CD1c-positive myeloid dendritic cell (primary cell): ENCODE results near the gene SYNGAP1.

ENCODE experiments used
- DNase-seq: peaks from one replicate; pipeline ENCODE4 v3.0.0-alpha.2; 2016; ENCODE audit errors: extremely low spot score

The SYNGAP1 gene

DNA sequence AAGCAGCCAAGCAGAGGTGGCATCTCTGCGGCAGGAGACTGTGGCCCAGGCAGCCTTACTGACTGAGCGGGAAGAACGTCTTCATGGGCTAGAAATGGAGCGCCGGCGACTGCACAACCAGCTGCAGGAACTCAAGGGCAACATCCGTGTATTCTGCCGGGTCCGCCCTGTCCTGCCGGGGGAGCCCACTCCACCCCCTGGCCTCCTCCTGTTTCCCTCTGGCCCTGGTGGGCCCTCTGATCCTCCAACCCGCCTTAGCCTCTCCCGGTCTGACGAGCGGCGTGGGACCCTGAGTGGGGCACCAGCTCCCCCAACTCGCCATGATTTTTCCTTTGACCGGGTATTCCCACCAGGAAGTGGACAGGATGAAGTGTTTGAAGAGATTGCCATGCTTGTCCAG lies 15.0 kb upstream of the SYNGAP1 start:
- no peak for DNase-seq

DNA sequence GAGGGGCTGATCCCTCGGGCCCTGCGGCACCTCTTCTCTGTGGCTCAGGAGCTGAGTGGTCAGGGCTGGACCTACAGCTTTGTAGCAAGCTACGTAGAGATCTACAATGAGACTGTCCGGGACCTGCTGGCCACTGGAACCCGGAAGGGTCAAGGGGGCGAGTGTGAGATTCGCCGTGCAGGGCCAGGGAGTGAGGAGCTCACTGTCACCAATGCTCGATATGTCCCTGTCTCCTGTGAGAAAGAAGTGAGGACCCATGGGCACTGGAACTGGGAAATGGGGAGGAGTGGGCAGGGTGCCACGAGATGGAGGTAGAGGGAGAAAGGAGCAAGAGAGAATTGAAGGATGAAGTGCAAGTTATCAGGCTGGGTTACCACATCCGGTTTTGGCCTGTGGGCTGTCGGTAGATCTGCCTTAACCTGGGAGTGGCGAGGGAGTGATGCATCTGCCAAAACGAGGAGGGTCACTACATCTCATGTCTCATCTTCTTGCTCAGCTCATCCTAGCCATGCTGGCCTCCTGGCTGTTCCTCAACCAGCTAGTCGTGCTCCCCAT lies 14.4 kb upstream of the SYNGAP1 start:
- DNase-seq = no peak

DNA sequence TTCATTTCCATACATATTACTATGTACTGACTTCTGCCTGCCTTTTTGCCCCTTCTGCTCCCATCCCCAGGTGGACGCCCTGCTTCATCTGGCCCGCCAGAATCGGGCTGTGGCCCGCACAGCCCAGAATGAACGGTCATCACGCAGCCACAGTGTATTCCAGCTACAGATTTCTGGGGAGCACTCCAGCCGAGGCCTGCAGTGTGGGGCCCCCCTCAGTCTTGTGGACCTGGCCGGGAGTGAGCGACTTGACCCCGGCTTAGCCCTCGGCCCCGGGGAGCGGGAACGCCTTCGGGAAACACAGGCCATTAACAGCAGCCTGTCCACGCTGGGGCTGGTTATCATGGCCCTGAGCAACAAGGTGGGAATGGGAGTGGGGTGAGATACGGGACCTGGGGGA lies 13.7 kb upstream of the SYNGAP1 start:
- DNase-seq = no peak

DNA sequence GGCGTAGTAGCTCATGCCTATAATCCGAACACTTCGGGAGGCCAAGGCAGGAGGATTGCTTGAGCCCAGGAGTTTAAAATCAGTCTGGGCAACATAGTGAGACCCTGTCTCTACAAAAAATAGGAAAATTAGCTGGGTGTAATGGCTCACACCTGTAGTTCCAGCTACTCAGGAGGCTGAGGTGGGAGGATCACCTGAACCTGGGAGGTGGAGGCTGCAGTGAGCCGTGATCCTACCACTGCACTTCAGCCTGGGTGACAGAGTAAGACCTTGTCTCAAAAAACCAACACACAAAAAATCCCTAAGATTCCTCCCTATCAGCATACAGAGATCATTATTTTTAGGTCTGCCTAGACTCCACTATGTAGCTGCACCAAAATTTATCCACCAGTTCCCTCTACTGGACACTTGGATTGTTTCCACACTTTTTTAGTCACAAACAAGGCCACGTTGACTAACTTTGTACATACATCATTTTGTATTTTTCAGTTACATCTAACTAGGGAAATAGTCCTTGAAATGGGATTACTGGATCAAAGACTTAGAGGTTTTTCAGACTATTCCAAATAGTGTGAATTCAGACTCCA lies 12.6 kb upstream of the SYNGAP1 start:
- peak; percentile 54 for DNase-seq

DNA sequence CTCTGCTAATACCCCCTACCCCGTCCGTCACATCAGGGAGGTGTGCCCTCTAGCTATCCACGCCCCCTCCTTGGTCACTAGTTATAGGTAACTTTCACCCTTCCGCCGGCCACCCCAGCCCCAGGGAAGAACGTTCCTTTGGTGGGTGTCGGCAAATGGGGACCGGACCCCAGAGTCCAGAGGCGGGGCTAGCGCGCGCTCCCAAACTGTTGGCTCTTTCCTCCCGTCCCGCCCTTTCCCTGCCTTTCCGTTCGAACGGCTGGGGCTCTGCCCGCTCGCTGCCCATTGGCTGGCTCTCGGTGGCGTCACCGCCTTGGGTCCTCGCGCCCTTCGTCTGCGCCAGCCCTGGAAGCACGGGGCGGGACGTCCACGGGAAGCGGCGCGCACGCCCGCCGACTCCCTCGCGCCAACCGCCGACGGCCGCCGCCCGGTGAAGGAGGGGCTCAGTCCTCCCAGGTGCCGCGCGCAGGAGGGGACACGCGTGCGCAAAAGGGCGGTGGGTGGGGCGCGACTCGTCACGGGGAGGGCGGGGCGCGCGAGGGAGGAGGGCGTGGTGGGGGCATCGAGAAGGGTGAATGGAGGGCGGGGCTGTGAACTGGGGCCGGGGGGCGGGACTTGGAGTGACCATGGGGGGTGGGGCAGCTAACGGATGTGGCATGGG lies 9.7 kb upstream of the SYNGAP1 start:
- peak; percentile 99 for DNase-seq

DNA sequence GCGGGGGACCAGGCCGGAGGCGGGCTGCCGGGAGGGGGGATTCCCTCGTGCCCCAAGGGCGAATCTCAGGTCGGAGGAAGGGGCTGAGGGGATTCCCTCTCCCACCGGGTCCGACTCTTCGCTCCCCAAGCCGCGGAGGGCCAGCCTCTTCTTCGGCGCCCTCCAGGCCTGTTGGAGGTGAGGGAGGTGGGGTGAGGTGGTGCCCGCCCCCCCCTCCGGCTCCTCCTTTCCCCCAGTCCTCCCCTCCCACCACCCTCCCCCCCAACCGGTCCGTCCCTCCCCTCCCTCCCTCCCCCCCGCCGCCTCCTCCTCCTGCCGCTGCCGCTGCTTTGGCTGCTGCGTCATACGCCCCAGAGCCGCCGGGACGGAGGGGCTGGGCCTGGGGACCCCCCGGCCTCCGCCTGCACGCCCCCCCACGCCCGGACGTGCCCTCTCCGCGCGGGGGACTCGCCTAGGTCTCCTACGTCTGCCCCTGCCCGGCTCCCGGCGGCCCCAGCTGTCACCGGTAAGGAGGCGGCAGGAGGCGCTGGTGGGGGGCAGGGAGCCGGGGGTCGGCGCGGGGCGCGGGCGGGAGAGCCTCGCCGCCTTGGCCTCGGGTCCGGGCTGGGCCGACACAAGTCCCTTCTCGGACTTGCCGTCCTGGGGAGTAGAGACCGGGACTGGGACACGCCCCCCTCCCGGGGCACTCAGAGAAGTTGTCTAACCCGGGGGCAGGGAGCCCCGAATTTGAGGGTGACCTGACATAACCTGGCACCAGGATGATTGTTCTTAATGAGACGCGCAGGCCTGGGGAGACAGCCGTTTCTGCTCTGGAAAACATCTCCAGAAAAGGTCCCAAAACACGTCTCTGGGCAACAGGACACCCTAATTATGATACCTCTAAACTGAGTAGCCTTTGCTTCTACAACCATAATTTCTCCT lies 8.9 kb upstream of the SYNGAP1 start, which contains the start of gene PHF1:
Gene PHF1, plus strand, starts transcription at position 304 of the 921 bp plus-strand sequence. CDS start 1,250 bp downstream, outside the sequence.
- no peak for DNase-seq

DNA sequence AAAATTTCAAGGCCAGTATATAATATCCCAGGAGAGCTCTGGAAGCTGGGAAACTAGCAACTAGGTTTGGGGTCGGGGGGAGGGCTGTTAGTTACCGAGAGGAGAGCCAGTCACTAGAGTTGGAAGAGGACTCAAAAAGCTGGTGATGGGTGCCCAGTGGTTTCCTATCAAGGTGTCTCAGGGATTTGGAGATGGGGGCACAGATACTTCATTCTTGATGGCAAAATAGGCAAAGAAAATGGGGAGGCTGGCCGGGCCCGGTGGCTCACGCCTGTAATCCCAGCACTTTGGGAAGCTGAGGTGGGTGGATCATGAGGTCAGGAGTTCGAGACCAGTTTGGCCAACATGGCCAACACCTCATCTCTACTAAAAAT lies 8.2 kb upstream of the SYNGAP1 start:
- DNase-seq = no peak

DNA sequence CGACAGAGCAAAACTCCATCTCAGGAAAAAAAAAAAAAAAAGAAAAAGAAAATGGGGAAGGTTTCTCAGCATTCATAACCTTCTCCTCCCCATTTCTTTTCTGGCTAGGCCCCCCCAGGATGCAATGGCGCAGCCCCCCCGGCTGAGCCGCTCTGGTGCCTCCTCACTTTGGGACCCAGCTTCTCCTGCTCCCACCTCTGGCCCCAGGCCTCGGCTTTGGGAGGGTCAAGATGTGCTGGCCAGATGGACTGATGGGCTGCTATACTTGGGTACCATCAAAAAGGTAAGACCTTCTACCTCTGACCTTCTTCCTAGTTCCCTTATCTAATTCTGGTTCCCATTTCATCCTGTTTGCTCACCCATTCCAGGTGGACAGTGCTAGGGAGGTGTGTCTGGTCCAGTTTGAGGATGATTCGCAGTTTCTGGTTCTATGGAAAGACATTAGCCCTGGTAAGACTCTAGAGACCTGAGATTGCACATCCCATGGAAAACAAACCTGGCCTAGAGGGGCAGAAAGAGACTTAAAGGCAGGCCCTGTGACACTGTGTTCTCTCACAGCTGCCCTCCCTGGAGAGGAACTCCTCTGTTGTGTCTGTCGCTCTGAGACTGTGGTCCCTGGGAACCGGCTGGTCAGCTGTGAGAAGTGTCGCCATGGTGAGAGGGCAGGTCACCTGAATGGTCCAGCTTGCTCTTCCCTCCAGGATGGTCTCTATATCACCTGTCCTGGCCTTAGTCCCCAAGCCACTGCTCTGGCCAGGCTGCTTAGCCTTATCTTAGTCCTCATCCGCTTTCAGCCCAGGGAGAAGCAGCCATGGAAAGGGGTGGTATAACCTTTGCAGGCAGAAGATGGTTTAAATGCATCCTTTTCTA lies 7.5 kb upstream of the SYNGAP1 start:
- DNase-seq = no peak

DNA sequence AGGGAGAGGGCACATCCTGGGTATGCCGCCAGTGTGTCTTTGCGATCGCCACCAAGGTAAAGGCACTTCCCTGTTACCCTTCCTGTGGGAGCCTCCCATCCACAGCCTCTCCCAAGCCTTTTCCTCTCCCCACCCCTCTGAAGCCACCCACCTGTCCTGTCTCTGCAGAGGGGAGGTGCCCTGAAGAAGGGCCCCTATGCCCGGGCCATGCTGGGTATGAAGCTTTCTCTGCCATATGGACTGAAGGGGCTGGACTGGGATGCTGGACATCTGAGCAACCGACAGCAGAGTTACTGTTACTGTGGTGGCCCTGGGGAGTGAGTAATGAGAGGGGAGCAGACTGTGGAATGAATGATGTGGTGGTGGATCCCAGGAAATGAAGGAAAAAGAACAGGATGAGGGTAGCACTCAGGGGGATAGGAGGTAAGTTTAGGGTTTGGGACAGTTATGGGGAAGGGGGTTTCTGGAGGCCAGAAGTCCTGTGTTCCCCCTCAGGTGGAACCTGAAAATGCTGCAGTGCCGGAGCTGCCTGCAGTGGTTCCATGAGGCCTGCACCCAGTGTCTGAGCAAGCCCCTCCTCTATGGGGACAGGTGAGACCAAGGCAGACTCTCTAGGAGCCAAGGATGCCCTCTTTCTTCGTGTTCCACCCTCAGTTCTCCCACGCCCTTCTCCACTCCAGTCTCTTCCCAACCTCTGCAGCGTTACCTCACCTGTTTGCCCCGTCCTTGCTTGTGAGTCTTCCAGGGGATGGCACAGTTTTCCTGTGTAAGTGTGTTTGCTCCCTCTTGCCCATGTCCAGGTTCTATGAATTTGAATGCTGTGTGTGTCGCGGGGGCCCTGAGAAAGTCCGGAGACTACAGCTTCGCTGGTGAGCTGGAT lies 6.4 kb upstream of the SYNGAP1 start:
- no peak for DNase-seq

DNA sequence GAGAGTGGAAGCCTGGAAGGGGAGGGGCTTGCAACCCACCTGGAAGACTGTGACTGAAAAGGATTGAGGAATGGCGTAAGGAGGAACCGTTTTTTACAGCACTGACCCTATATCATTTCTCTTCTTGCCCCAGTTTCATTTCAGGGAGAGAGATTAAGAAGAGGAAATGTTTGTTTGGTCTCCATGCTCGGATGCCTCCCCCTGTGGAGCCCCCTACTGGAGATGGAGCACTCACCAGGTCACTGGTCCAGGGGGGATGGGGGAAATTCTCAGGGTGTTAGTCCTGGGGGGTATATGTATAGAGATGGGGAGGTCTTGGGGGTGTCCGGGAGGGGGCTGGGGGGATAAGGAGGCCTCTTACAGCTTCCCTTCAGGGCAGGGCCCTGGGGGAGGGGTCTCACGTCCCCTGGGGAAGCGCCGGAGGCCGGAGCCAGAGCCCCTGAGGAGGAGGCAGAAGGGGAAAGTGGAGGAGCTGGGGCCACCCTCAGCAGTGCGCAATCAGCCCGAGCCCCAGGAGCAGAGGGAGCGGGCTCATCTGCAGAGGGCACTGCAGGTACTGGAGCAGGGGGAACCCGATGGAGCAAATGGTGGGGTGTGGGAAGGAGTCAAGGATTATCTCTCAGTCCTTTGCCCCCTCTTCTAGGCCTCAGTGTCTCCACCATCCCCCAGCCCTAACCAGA lies 5.1 kb upstream of the SYNGAP1 start:
- DNase-seq = no peak

DNA sequence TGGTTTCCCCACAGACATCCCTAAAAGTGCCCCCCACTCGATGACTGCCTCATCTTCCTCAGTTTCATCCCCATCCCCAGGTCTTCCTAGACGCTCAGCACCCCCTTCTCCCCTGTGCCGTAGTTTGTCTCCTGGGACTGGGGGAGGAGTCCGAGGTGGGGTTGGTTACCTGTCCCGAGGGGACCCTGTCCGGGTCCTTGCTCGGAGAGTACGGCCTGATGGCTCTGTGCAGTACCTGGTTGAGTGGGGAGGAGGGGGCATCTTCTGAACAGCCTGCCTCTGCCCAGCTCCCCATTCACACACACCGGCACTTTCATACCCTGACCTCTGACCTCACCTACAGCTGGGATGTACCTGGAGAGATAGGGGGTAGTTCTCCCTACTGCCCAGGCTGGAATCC lies 4.0 kb upstream of the SYNGAP1 start:
- DNase-seq = no peak

DNA sequence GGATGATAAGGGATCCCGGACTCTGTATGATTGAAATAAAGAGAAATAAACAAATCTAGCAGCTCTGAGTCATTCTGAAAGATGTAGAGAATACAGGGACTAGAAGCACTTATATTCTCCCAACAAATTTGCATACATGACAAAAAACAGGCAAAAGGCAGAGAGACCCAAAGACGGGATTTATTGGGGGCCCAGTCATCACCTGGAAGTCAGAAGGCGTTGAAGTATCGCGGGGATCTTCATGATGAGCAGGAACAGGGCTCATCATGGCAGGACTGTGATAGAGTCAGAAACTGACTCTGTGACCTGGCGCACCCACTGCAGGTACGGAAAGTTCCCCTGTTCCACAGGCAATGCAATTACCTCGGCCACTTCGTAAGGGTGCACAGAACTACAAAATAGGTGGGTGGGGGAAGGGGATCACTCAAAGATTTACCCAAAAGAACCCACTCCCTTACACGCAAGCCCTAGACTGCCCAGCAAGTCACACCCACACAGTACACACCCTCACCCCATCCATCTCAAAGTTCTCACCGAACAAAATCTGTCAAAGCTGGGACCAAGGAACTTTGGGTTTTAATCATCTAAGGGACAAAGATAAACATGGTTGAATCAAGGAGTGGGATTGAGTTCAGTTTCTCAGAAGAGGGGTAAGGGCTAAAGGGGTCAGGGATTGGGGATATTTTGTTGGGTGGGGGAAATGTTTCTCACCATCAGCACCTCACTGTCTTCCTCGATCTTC lies 3.3 kb upstream of the SYNGAP1 start:
- DNase-seq = no peak

DNA sequence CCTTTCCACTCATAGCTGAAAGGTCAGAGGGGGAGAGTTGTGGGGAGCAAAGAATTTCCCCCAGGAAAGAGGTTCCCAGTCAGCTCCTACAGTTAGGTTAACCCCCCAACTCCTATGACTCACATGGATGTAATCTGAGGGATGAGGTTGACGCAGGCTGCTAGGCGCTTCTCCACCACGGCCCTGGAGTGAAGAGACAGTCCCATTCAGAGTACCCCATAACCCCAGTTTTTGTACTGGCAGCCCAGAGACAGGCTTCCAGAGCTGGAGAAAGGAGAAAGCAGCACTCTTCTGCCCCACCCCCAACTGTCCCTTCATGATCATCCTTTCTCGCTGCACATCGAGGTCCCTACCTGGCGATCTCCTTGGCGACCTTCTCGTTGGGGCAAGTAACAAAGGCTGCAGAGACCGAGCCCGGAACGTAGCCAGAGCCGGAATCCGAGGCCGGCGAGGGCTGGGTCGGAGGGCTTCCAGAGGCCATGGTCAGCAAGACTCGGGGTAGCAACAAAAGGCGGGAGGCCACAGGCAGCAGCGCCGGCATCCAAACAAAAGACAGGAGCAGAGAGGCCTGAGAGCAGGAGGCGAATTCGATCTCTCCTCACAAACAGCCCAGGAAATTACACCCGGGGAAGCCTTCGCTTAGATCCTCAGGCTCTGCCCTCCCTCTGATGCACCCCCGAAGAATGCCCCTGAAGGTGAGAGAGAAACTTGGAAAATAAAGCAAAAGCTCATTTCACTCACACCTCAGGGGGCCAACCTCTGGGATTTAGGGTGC lies 2.5 kb upstream of the SYNGAP1 start:
- DNase-seq = no peak

DNA sequence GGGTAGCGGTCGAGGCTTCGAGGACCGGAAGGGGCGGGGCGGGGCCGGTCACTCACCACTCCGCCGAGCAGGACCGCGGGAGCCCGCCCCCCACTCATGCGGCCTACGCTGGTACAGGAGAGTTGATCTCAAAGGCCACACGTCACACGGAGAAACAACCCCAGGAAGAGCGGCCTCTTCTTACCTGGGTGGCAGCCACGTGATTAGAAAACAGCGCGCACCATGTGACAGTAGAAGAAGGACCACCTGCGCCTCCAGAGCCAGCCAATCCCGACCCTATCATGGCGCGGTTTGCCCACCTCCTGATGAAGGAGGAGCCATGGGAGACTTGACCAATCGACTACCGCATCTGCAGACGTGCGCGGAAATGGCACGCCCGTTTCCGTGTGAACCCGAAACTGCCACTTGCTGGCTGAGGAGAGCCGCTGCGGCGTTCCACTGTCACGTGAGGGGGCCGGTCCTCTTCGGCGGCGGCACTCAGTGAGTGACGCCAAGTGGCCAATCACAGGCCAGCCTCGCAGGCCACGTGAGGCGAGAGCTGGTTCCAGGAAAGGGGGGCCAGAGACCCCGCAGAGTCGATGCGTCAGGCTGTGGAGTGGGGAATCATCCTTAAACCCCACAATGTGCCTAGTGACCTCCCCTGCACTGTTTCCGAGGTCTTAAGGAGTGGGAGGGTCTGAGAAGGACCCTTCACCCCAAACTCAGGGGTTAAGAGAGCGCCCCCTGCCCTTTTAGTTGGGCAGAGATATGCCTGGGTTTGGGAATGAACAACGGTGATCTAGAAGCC lies 1.8 kb upstream of the SYNGAP1 start, which contains the start of gene CUTA:
Gene CUTA, minus strand, starts transcription at position 205 of the 787 bp plus-strand sequence. Its CDS starts 107 bp downstream, at position 98.
- peak; percentile 99 for DNase-seq

DNA sequence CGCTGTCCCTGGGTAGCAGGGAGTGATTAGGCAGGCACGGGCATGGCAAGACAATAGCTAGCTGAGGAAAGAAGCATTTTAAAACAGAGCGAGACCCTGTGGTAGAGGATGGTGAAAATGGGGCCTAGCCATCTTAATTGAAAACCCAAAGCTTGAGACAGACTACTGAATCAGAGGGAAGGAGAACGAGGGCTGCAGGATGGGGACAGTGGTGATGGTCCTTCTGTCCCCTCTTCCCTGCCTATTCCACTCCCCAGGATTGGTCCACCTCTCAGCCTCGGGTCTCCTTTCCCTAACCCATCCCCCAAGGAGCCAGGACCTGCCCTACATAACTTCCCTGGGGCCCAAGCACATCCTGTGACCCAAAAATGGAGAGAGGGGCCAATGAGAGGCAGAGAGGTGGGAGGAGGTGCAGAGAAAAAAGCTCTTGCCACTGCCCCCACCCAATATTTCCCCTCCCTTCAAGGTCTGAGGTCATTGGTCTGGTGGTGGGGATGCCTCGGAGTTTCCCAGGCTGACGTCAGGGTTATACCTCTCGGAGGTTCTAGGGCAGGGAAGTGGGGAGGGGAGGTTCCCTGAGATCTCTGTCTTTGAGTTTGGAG lies 1.1 kb upstream of the SYNGAP1 start:
- no peak for DNase-seq

DNA sequence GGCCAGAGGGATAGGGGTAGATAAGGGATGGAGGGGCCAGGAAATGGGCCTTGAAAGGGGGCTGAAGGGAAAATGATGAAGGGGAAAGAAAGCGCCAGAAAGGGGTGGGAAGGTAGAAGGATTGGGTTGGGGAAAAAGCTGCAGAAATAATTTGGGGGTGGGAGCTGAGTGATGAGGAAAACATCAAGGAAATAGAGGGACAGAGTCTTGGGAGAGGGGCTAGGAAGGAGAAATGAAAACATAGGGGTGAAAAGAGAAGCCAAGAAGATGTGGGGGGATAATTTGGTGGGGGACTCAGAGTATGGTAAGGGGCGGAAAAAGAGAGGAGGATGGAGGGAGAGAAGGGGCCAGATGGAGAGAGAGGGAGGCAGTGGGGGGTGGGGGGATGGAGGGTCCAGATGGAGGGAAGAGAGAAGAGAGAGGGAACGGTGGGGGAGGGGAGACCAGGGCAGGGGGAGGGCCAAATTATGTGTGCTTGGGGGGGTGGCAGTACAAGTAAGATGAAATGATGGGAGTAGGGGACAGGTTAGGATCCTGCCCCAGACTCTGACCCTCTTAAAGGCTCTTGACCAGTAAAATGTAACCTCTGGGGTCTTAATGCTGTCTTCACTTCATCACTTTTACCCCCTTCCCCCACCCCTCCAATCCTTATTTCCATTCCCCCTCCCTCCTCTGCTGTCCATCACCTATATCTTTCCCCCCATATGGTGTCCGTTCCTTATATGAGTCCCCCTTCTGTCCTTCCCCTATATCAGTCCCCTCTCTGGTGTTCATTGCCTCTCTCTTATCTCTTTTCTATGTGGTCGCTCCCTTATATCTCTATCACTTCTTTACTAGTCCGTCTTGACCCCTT lies 852 bp downstream of the SYNGAP1 start:
- DNase-seq = no peak
